LNCaP clone FGC (cell line): ENCODE results near the gene ME3.
"Not testable (repeated sequence)": the region's sequence is repeated elsewhere in the genome, so short reads cannot be mapped to it uniquely, and the experiment has no call there.

Experiments used
- DNase-seq: peaks from one replicate; pipeline ENCODE4 v3.0.0-alpha.2; 2011; ENCODE audit warnings: low read depth
- H3K4me3 ChIP-seq: 2 replicates; pipeline ENCODE4 v1.5.1; 2011; ENCODE audit warnings: mild to moderate bottlenecking, low read depth, low read length, control low read depth
- TF ChIP-seq, protein P1 (sequence below): IDR thresholded peaks from 2 replicates; pipeline ENCODE4 v1.5.1; 2012; ENCODE audit warnings: mild to moderate bottlenecking; ENCODE audit not compliant: control insufficient read depth, insufficient read depth; ENCODE audit errors: extremely low read depth

ME3 gene

GRCh38 chr11:86442420-86442819 is 230.0 kb downstream of the ME3 start:
- no peak overlapping the region for H3K4me3 ChIP-seq
- no peak for DNase-seq
- TF ChIP-seq, protein P1, sequence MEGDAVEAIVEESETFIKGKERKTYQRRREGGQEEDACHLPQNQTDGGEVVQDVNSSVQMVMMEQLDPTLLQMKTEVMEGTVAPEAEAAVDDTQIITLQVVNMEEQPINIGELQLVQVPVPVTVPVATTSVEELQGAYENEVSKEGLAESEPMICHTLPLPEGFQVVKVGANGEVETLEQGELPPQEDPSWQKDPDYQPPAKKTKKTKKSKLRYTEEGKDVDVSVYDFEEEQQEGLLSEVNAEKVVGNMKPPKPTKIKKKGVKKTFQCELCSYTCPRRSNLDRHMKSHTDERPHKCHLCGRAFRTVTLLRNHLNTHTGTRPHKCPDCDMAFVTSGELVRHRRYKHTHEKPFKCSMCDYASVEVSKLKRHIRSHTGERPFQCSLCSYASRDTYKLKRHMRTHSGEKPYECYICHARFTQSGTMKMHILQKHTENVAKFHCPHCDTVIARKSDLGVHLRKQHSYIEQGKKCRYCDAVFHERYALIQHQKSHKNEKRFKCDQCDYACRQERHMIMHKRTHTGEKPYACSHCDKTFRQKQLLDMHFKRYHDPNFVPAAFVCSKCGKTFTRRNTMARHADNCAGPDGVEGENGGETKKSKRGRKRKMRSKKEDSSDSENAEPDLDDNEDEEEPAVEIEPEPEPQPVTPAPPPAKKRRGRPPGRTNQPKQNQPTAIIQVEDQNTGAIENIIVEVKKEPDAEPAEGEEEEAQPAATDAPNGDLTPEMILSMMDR = no peak

GRCh38 chr11:86440843-86441242 is 231.6 kb downstream of the ME3 start:
- no peak overlapping the region for H3K4me3 ChIP-seq
- TF ChIP-seq, protein P1 = no peak
- no peak for DNase-seq

DNA sequence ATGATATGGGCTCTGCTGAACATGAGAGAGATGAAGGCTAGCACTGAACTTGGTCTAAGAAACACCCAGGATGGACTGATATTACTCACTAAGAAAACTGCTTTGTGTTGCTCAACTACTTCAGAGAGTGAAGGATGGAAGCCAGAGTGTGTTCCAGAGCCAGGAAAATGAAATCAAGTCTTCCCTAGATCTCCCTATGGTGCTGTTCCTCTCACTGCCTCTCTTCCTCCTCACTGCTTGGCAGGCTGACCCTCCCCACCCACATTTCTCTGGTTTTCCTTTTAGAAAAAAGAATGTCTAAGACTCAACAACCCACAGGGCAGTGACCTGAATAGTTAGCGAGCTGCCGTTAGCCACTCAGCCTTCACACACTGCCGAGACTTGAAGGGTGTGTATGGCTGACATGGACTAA is 232.1 kb downstream of the ME3 start:
- no peak for DNase-seq
- TF ChIP-seq, protein P1 = no peak
- no peak overlapping the region for H3K4me3 ChIP-seq

DNA sequence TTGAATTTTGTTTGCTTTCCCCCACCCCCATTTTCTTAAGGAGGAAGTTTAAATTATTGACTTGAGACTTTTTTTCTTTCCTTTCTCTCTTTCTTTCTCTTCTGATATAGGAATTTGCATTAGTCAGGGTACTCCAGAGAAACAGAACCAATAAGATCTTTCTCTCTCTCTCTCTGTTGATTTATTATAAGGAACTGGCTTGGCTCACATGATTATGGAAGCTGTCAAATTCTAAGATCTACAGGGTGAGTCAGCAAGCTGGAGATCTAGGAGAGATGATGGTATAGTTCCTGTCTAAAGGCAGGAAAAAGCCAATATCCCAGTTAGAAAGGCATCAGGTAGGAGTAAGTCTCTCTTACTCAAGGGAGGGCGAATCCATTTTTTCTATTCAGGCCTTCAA is 233.7 kb downstream of the ME3 start:
- TF ChIP-seq, protein P1 = no peak
- H3K4me3 ChIP-seq = no peak overlapping the region
- DNase-seq = no peak

GRCh38 chr11:86435711-86436110 is 236.7 kb downstream of the ME3 start:
- no peak overlapping the region for H3K4me3 ChIP-seq
- TF ChIP-seq, protein P1 = no peak
- no peak for DNase-seq

DNA sequence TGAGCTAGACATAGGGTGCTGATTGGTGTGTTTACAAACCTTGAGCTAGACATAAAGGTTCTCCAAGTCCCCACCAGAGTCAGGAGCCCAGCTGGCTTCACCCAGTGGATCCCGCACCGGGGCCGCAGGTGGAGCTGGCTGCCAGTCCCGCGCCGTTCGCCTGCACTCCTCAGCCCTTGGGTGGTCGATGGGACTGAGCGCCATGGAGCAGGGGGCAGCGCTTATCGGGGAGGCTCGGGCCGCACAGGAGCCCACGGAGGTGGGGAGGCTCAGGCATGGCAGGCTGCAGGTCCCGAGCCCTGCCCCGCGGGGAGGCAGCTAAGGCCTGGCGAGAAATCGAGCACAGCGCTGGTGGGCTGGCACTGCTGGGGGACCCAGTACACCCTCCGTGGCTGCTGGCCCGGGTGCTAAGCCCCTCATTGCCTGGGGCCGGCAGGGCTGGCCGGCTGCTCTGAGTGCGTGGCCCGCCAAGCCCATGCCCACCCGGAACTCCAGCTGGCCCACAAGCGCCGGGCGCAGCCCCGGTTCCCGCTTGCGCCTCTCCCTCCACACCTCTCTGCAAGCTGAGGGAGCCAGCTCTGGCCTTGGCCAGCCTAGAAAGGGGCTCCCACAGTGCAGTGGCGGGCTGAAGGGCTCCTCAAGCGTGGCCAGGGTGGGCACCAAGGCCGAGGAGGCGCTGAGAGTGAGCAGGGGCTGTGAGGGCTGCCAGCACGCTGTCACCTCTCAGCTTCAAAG is 238.9 kb downstream of the ME3 start:
- not testable (repeated sequence) for DNase-seq, H3K4me3 ChIP-seq

- TF ChIP-seq, protein P1 = no peak
- no peak overlapping the region for H3K4me3 ChIP-seq
- no peak for DNase-seq
These were observed 241.2 kb downstream of the ME3 start for GRCh38 chr11:86431258-86431657.
